NB4 (cell line): ENCODE results near the gene OR6C76.

Experiments
- MYC ChIP-seq: IDR thresholded peaks from 2 replicates; pipeline ENCODE4 v1.6.1; 2011; ENCODE audit warnings: low read depth, low read length
- POLR2A ChIP-seq: IDR thresholded peaks from 2 replicates; pipeline ENCODE4 v1.6.1; 2011; ENCODE audit warnings: mild to moderate bottlenecking; ENCODE audit not compliant: insufficient read length; ENCODE audit errors: extremely low read depth
- TF ChIP-seq, protein P1 (sequence below): IDR thresholded peaks from one replicate; pipeline ENCODE4 v1.5.1; 2012; ENCODE audit warnings: low read depth, low read length
- TF ChIP-seq, protein P2 (sequence below): IDR thresholded peaks from 2 replicates; pipeline ENCODE4 v1.6.1; 2011; ENCODE audit warnings: low read depth, low read length

DNA sequence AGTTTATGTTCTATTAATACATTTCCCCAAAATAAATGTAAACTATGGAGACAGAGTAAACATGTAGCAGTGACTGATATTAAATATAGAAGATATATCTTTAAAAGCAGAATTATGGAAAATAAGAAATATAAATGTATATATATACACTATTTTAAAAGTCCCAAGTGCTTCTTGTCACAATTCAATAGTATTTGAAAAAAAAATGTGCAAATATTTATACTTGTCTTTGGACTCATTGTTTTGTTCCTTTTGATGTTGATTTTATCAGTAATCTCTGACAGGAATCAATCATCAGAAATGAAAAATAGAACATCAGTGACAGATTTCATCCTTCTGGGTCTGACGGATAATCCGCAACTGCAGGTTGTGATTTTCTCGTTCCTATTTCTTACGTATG lies at the start of gene OR6C76:
- TF ChIP-seq, protein P1, sequence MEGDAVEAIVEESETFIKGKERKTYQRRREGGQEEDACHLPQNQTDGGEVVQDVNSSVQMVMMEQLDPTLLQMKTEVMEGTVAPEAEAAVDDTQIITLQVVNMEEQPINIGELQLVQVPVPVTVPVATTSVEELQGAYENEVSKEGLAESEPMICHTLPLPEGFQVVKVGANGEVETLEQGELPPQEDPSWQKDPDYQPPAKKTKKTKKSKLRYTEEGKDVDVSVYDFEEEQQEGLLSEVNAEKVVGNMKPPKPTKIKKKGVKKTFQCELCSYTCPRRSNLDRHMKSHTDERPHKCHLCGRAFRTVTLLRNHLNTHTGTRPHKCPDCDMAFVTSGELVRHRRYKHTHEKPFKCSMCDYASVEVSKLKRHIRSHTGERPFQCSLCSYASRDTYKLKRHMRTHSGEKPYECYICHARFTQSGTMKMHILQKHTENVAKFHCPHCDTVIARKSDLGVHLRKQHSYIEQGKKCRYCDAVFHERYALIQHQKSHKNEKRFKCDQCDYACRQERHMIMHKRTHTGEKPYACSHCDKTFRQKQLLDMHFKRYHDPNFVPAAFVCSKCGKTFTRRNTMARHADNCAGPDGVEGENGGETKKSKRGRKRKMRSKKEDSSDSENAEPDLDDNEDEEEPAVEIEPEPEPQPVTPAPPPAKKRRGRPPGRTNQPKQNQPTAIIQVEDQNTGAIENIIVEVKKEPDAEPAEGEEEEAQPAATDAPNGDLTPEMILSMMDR = no peak
- TF ChIP-seq POLR2A = no peak
- TF ChIP-seq, protein P2, sequence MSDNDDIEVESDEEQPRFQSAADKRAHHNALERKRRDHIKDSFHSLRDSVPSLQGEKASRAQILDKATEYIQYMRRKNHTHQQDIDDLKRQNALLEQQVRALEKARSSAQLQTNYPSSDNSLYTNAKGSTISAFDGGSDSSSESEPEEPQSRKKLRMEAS = no peak
- no peak for TF ChIP-seq MYC
